GM18870 (cell line): ENCODE data around the gene TFDP1.

Experiments
- ATAC-seq: cut with Tn5 transposase; IDR thresholded peaks from one replicate; pipeline ENCODE4 v1.9.1; 2021; ENCODE audit warnings: moderate library complexity; ENCODE audit not compliant: unreplicated experiment

Gene TFDP1

DNA sequence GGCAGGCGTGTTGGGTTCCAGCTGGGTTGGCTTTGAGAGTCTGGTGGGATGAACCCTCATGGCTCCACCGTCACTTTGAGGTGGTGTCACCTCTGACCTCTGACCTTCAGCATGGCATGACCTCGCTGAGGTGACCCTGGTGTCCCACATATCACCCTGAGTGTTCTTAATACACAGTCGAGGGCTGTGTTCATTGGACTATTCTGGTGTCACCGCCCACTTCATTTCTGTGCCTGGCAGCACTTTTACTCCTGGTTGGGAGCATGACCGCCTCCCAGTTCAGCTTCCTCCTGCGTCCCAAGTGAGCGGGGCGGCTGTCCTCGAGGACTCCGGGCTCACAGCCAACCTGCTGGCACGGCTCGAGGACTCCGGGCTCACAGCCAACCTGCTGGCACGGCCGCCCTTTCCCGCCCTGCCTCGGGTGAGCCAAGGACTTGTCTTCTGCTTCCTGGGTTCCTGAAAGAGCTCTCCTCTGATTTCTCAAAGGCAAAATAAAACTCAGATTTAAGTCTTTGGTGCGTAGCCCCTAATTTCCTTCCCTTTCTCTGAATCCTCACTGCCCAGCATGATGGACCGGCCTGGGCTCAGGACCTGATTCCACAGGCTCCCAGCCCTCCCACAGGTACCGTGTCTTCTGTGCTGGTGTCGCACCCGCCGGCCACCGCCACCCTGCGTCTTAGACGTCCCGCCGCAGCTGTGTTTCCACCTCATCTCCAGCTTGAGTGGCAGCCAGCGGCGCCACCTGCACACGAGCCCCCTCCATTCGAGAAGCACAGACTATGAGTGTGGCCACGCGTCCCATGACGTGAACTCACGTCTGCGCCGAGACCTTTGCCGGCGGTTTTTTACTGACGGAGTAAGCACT, 63.0 kb downstream of the TFDP1 start:
- ATAC-seq: no peak

DNA sequence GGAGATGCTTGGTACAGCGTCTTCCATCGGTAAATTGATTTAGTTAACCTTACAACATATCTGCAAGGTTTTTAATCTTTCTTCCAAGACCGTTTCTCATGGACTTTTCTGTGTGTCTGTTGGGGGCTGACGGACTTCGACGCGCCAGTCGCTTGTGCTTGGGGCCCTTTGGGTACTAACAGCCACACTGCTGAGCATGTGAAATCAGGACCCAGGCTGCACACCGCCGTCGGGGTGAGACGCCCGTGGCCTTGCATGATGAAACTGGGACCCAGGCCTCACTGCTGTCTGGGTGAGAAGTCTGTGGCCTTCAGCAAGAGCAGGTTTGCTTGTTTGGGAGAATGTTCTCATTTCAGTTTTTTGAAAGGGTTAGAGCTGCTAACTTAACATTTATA, 63.7 kb downstream of the TFDP1 start:
- ATAC-seq: no peak

DNA sequence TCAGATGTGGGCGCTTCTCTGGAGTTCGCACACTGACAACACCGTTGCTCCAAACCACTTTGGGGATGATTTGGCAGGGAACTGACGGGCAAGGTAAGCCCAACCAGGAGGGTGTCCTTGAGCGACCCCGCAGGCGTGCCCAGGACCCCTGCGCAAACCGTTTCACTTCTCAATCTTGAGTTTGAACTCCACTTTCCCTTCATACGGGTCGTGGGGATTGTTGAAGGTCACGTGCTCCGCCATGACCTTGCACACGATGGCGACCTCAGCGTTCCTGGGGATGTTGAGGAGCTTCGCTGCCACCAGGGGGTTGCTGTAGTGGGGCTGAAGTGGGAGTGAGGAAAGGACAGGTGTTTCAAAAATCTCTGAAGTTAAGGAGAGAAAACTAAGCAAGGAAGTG, 64.7 kb downstream of the TFDP1 start:
- ATAC-seq: no peak

DNA sequence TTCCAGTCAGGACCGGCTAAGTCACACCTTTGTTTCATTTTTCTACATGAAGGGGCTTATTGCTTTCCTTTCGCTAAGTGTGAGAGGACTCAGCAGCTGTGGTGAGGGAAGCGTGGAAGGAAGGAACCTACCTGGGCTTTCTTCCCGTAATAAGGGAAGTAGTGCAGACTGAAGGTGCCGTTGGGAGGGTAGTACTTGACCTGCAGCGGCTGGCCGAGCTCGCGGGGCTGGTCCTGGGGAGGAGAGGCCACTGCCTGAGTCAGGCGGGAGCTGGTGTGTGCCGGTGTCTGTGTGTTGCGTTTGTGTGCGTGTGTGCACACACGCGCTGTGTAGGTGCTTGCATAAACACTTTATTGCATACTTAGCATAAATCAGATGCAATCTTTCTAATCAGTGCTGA, 65.7 kb downstream of the TFDP1 start:
- no peak for ATAC-seq

DNA sequence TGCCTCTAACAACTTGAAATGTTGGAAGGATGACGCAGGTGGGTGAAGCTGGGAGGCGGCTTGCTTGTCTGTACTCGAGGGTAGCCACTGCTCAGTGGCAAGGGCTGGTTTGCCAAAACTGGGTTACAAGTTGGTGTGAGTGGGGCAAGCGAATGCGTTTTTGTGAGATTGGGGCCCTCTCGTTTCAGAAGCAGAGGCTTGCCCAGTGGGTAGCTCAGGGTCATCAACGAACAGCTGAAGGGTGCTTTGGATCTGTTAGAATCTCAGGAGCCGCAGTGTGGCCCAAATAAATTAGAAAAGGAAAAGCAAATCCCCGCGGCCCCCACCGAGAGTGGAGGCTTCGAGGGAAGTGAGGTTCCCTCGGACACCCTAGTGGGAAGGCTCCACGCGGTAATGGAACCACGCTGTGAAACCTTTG, 66.2 kb downstream of the TFDP1 start:
- no peak for ATAC-seq

DNA sequence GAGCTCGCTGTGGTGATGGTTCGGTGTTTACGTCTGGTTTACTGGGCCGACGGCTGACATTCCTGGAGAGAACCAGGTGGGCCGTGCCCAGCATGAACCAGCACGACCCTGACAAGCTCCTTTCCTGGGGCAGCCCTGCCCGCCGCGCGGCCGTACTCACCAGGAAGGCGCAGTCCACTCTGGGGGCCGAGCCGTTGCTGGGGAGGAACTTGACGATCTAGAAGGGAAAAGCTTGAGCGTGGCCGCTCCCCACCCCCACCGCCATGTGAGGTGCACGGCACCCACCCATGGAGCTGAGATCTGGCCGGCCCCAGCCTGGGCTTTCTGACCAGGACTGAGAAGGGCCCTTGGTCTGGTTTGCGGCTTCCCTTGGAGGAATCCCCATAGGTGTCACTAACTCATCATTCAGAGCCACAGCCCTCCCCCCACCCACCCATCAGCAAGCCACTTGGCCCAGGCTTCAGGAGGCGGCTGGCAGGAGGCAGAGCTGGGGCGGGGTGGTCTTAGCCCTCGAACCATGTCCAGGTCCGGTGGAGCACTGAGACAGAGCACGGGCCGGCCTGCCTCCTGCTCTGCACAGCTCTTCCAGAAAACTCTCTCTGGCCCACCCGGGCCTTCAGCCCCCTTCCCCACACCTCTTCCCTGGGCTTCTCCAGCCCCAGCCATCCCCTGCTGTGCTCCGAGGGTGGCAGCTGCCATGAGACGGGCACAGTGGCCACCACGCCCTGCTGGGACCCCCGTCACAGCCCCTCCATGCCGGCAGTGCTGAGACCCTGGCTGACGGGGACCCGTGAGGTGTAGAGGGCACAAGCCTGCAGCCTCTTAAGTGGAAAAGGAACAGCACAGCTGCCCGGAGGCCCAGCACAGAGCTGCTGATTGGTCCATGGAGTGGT, 67.2 kb downstream of the TFDP1 start:
- no peak for ATAC-seq

DNA sequence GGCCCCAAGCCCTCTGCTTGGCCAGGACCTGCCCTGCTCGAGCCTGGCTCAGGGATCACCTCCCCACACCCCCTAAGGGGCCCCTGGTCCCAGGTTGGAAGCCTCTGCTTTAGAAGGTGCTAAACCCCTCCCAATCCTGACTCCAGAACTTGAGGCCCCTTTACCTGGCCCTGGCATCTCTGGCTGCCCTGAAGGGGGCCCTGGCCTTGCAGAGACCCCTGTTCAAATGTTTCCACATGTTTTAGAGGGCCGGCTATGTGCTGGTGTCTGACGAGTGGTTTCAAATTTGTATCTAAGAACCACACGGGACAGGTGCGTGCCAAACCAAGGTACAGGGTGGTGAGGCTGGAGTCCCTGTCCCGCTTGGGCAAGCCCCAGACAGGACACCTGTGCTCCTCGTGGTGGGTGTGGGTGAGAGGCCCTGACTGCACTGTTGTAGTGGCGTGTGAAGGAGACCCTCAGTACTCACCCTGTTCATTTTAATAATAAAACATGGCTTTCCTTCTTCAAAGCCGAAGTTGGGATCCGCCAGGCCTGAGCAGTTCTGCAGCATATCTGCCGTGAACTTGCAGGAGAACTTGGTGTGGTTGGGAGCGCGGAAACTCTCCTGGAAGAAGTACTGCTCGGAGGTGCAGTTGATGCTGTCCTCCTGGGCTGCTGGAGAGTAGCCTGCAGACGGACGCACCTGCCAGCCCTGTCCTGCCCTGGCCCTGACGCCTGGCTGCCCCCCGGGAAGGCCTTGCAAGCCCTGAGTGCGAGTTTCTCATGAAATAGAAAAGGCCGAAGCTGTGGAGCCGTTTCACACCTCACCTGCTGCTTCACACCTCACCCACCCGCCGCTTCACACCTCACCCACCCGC, 68.1 kb downstream of the TFDP1 start:
- no peak for ATAC-seq

DNA sequence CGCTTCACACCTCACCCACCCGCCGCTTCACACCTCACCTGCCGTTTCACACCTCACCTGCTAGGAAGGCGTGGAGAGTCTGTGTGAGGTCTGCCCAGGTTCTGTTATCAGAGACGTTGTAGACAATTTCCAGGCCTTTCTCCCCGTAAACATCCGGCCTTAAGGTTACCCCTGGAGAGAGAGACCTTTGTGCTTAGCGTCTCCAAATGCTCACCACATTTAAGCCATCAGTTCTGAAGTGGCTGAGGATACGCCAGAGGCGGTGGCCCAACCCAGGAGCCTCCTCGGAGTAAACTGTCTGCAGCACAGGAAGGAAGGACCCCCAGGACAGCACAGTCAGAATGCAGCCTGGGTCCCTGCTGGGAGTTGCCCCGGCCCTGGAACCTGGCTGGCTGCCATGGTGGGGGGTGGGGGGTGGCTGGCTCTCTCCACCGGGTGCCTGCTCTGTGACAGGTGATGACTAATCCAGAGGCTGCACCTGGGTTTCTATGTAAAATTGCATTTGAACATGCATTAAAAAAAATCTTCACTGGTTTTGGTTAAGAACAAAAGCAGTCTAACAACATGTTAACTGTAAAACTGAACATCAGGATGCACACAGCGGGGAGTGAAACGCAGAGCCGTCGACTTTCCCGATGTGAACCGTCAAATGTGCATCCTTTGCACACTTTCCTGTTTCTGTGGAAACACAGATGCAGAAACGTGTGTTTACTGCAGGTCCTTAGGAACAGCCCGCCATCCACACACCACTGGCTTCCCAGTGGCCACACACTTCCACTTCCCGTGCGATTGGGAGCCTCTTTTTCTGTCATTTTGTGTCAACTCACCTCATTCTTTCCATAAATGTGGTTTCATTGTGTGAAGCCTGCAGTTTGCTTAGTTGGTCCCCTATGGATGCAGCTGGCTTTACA, 69.0 kb downstream of the TFDP1 start:
- no peak for ATAC-seq

DNA sequence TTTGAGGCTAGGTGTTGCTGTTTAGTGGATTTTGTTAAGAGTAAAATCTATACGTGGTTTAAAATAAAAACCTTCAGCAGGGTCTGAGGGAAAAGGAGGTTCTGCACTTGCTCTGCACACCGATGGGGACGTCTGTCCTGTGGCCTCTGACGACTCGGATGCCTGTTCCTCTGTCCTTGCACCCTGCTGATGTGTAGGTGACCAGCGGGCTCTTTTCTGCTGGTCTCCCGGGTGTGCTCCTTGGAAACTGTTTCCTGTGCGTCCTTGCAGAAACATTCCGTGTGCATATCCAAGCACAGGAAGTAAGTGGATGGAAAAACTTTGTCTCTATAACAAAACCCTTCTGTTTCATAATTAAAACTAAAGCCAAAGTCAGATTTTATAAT, 69.6 kb downstream of the TFDP1 start:
- ATAC-seq: no peak

DNA sequence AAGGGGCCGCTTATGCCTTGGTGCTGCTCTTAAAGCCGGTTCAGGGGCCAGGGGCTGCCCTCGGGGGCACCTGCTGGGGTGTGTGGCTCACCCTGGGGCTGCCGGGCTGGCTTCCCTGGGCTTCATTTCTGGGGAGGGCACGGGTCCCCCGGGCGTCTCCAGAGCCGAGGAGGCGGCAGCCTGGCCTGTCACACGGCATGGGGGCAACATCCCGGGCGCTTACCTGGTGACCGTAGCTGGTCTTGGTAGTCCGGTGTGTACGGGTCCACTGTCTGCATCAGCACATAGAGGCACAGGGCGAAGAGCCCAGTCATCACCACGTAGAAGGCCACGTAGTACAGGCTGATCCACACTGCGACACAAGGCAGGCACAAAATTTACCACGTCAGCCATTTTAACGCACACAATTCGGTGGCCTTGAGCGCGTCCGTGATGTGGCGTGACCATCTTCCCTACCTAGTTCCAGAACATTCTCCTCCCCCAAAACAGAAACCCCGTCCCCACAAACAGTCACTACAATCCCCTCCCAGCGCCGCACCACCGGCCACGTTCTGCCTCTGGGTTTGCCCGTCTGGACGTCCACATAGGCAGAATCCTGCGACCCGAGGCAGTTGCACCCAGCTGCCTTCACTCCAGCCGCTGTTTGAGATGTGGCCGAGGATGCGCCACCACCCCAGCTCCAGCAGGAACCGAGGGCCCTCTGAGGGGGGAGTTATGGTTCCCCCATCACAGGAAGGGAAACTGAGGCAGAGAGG, 70.2 kb downstream of the TFDP1 start:
- no peak for ATAC-seq

DNA sequence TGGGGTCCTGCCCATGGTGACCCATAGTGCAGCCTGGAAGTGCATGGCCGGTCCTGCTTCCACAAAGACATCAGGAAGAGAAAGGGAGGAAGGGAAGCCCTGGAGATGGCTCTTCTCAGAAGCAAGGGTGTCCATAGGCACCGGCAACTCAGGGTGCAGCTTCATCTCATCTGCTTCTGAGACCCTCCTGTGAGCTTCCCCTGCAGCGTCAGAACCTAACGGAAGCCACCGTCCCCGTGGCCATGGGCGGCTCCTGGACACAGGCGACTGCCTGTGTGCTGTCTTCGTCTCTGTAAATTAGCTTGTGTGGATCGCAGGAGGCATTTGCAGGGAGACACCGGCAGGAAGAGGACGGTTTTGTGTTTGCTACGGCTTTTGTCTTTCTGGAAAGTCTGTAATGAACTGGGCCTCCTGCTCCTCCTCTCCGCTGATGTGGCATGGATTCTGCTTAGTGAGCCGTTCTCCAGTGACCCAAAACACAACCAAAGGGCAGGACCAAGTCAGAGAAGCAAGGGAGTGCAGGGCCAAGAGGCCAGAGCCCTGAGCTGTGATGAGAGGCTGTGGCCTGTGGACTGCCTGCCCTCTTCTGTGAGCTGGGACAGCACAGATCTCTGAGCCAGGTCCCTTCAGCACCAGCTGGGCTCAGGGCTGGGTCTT, 70.9 kb downstream of the TFDP1 start:
- no peak for ATAC-seq

DNA sequence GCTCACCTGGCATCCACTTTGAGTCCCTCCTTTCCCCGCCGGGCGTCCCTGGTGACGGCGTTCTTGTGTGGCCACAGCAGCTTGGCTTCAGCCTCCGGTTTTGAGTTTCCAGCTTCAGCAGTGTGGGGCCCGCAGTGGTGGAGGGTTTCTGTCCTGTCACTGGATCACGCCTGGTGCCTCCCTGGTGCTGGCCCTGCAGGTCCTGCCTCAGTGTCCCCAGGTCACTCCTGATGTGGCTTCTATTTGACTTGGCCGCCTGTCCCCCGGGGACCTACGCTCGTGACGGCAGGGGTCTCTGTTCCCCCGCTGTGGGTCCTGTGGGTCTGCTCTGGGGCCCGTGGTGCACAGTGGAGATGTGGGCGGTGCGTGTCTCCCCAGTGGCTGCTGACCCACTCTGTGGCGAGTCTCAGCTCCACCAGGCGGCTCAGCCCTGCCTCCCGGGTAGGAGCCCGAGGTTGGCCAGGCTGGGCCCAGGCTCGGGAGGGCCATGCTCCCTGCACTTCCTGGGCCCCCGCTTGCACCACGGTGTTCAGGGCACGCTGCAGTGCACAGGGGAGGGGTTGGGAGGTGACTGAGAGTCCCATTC, 71.5 kb downstream of the TFDP1 start:
- ATAC-seq: no peak

DNA sequence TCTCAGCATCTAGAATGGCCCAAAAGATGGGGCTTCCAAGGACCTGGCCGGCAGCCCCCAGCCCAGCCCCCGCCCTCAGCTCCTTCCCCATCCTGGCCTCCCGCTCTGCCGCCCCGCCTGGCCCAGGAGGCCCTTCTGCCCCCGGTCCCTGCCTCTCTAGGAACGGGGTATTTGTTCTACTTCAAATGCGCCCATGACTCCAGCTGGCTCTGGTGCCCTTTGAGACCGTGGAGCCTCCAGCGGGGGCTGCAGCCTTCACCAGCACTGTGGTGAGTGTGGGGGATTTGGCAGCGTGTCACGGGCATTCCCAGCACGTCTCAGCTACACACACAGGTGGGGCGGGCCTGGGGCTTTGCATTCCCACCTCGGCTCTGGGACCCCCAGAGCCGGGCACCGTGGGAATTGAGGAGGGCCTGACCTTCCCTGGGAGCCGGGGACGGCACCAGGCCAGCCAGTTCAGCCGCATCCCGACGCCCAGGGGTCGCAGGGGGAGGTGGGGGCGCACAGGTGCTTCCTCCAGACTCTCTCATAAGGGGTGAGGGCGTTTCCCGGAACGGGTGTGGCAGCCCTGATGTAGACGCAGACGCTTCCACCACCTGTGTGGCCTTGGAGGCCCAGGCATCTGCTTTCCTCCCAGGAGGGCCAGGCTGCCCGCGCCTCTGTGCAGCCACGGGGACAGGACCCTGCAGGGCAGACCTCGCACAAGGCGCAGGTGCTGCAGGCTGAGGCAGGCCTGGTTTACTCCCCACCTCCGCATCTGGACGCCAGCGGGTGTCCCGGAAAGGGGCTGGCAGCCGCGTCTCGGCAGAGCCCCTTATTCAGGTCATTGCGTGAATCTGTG, 72.5 kb downstream of the TFDP1 start:
- ATAC-seq: no peak

DNA sequence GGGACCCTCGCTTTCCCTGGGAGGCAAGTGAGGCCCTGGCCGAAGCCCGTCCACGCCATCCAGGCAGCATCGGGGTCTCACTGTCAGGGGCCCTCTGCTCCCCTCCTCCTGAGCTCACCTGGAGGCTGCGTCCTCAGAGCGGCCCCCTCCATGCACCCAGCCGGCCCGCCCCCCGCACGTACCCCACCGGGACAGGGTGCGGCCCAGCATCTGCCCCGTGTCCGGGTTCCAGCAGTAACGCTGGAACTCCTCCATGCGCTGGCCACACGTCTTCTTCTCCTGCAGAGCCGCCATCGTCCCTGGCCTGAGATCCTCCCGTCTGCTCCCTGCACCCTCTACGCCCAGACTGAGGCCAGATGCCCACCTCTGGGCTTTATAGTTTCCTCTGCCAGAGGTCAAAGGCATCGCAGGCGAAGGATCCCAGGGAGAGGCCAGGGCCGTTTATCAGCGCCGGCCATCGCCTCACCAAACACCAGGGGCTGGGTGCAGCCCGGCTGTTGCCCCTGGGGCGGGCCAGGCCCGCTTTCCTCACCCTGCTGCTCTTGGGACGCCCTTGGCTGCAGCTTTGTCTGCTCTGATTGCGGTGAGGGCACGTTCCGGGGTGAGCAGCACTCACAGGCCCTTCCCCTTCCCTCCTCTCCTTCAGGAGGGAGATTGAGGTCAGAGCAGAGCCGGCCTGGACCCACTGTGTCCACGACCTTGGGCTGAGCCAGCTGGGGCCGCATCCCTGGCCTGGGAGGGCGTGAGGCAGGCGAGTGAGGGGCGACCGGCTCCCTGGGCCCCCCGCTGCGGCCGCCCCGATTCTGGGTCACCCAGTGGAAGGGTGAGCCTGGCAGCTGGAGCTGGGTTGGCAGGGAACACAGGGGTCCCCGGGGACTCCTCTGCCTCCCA, 73.5 kb downstream of the TFDP1 start, which contains the start of gene ATP4B:
TSS of gene ATP4B (minus strand) at position 348 of the 891 bp plus-strand sequence. CDS start at position 294, 54 bp downstream.
- ATAC-seq: no peak

DNA sequence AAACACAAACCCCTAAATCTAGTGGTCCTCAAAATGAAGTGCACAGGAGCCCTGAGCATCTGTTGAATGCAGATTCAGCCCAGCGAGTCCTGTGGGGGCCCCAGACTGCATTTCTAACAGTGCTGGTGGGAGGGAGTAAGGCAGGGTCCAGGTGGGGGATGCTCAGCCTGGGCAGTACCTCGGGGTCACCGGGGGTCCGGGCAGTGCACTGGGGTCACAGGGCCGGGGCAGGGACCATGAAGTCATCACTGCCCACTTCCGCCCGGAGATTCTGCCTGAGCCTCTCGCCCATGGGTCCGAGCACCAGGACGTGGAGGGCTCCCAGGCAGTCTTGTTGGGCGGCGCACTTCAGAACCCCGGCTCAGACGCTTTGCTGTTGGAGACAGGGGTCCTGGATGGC, 74.3 kb downstream of the TFDP1 start:
- ATAC-seq: no peak

DNA sequence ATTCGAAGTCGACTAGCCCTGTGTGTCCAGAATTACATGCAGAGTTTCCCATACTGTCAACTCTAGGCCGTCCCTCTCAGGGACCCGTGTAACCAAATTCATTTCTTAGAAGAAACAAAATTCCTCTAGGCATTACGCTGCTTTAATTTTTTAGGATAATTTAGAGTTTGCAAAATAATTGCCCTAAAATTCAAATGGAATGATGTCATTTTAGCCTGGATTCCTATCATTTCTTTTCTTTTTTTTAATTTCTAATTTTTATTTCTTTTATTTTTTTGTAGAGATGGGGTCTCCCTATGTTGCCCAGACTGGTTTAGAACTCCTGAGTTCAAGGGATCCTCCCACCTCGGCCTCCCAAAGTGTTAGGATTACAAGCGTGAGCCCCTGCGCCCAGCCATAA, 74.8 kb downstream of the TFDP1 start:
- ATAC-seq: no peak
